ENCODE measurements around the gene LMF1.

The LMF1 gene

GRCh38 chr16:813916-814412 lies 156.8 kb downstream of the LMF1 start:
- DNase-seq (ENCODE audit: low read depth in 2 of 2): no peak

GRCh38 chr16:813204-813915 lies 157.4 kb downstream of the LMF1 start:
- peak in 1 of 2 donors; percentile 15 for DNase-seq (ENCODE audit: low read depth in 2 of 2)

DNA sequence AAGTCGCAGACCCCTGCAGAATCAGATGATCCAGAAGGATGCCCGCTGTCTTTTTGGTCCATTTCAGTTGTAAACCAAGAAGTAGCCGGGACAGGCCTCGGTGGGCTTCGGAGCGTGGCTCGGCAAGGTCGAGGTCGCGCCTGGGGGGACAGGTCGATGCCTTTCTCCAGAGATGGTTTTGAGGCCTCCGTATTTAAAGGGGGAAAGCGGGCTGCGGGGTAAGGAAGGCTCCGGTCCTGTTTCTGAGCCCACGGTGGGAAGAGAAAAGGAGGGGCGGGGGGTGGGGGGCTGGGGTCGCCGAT lies 162.7 kb downstream of the LMF1 start:
- no peak for DNase-seq (ENCODE audit: low read depth in 2 of 2)

DNA sequence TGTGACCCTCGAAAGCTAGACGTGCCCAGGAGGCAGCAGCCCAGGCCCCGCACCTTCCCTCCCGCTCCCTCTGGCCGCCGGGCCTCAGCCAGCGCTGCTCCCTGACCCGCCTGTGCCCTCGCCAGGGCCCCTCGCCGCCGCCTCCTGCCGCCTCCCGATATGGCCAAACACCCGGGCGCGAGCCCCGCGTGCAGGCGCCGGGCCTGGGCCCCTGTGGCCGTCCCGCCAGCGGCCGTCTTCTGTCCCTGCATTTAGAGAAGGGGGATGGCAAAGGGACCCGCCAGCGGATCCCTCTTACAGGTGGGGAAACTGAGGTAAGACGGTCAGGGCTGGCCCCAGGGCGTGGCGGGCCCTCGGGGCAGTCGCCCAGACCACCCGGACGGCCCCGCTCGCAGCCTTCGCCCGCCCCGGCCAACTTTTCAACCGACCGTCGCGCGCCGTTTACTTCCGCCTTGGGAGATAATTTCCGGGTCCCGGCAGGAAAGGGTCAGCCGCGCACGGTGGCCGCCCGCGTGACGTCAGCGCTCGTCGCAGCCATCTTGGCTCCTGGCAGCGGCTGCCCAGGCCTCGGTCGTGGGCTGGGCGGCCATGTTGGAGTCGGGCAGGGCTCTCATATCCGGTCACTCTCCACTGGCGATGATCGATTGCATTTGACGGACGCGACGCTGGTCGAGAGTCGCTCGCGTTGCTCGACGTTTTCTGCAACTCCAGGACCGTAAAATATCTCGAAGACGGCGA lies 163.3 kb downstream of the LMF1 start:
- peak; percentile 65 to 78 for DNase-seq (ENCODE audit: low read depth in 2 of 2)

- no peak for DNase-seq (ENCODE audit: low read depth in 2 of 2)
Measured at GRCh38 chr16:805474-805873, 165.3 kb downstream of the LMF1 start.

- no peak for DNase-seq (ENCODE audit: low read depth in 2 of 2)
Measured at GRCh38 chr16:804193-805048, 166.4 kb downstream of the LMF1 start.

GRCh38 chr16:803754-804080 lies 167.1 kb downstream of the LMF1 start:
- no peak for DNase-seq (ENCODE audit: low read depth in 2 of 2)
